Gastroesophageal sphincter (tissue), 3 donors: ENCODE results near the gene CPED1.
"Not testable (repeated sequence)": the region's sequence is repeated elsewhere in the genome, so short reads cannot be mapped to it uniquely, and the experiment has no call there.

Experiments
- EP300 ChIP-seq: sonication (generic); formaldehyde crosslinking; IDR thresholded peaks from one replicate; pipeline ENCODE4 v1.6.1; 2017; ENCODE audit warnings: antibody characterized with exemption, mild to moderate bottlenecking
- POLR2A ChIP-seq, 2 donors: fragments of 450-650 bp; IDR thresholded peaks; one replicate each; pipeline ENCODE4 v1.6.1; 2017; ENCODE audit warnings: antibody characterized with exemption in 2 of 2, mild to moderate bottlenecking in 2 of 2, moderate library complexity in 1 of 2
- POLR2AphosphoS5 ChIP-seq: sonication (generic); formaldehyde crosslinking; IDR thresholded peaks from one replicate; pipeline ENCODE4 v1.6.1; 2017; ENCODE audit warnings: antibody characterized with exemption
- TF ChIP-seq, protein P1 (sequence below), 4 experiments: fragments of 200-600 bp in 2 of 4; fragments of 450-650 bp in 2 of 4; sonication (generic) in 1 of 4; IDR thresholded peaks; one replicate each; pipeline ENCODE4 v1.5.1; 2017 to 2019; ENCODE audit warnings: antibody characterized with exemption in 4 of 4, mild to moderate bottlenecking in 2 of 4, moderate library complexity in 2 of 4

GRCh38 chr7:121067717-121068116 is 79.2 kb downstream of the CPED1 start:
- TF ChIP-seq, protein P1, sequence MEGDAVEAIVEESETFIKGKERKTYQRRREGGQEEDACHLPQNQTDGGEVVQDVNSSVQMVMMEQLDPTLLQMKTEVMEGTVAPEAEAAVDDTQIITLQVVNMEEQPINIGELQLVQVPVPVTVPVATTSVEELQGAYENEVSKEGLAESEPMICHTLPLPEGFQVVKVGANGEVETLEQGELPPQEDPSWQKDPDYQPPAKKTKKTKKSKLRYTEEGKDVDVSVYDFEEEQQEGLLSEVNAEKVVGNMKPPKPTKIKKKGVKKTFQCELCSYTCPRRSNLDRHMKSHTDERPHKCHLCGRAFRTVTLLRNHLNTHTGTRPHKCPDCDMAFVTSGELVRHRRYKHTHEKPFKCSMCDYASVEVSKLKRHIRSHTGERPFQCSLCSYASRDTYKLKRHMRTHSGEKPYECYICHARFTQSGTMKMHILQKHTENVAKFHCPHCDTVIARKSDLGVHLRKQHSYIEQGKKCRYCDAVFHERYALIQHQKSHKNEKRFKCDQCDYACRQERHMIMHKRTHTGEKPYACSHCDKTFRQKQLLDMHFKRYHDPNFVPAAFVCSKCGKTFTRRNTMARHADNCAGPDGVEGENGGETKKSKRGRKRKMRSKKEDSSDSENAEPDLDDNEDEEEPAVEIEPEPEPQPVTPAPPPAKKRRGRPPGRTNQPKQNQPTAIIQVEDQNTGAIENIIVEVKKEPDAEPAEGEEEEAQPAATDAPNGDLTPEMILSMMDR (IDR thresholded peaks at IDR 0.05) = not testable (repeated sequence)
- not testable (repeated sequence) for TF ChIP-seq POLR2AphosphoS5; POLR2A (IDR thresholded peaks at IDR 0.05); EP300
